Right lobe of liver (tissue), 4 donors: ENCODE measurements around the gene TAOK3.

Experiments
- POLR2A ChIP-seq: fragments of 450-650 bp; IDR thresholded peaks from one replicate; pipeline ENCODE4 v1.6.1; 2017; ENCODE audit warnings: antibody characterized with exemption, mild to moderate bottlenecking
- TF ChIP-seq, protein P1 (sequence below), 4 donors: fragments of 200-600 bp in 3 of 4; fragments of 450-650 bp in 1 of 4; IDR thresholded peaks; one replicate each; pipeline versions ENCODE4 v1.5.1 to v1.8.0; 2016 to 2022; ENCODE audit warnings: antibody characterized with exemption in 4 of 4, mild to moderate bottlenecking in 2 of 4
- donor health status: DM: no; HTN: no; CAD: no.
- donor health status: DM: no; HTN: no; CAD: no.
- donor health status: DM: no; HTN: yes; CAD: no.

- TF ChIP-seq, protein P1, sequence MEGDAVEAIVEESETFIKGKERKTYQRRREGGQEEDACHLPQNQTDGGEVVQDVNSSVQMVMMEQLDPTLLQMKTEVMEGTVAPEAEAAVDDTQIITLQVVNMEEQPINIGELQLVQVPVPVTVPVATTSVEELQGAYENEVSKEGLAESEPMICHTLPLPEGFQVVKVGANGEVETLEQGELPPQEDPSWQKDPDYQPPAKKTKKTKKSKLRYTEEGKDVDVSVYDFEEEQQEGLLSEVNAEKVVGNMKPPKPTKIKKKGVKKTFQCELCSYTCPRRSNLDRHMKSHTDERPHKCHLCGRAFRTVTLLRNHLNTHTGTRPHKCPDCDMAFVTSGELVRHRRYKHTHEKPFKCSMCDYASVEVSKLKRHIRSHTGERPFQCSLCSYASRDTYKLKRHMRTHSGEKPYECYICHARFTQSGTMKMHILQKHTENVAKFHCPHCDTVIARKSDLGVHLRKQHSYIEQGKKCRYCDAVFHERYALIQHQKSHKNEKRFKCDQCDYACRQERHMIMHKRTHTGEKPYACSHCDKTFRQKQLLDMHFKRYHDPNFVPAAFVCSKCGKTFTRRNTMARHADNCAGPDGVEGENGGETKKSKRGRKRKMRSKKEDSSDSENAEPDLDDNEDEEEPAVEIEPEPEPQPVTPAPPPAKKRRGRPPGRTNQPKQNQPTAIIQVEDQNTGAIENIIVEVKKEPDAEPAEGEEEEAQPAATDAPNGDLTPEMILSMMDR (IDR thresholded peaks at IDR 0.05), result no peak
- no peak for TF ChIP-seq POLR2A
These were observed 227.5 kb downstream of the TAOK3 start for GRCh38 chr12:118145113-118145797.
